Tibial nerve (tissue), 4 donors: ENCODE data around the gene OR9Q1.

Source experiments
- CTCF ChIP-seq, 5 experiments: fragments of 200-600 bp in 3 of 5; fragments of 450-650 bp in 2 of 5; sonication (generic) in 3 of 5; IDR thresholded peaks; one replicate each; pipeline ENCODE4 v1.5.1; 2016 to 2019; ENCODE audit warnings: antibody characterized with exemption in 5 of 5, mild to moderate bottlenecking in 3 of 5, moderate library complexity in 2 of 5
- EP300 ChIP-seq, 2 donors: sonication (generic); formaldehyde crosslinking; IDR thresholded peaks; one replicate each; pipeline ENCODE4 v1.6.1; 2017; ENCODE audit warnings: antibody characterized with exemption in 2 of 2, mild to moderate bottlenecking in 1 of 2

GRCh38 chr11:58164389-58164788 lies 140.7 kb downstream of the OR9Q1 start:
- TF ChIP-seq CTCF (IDR thresholded peaks at IDR 0.05) (no peak), EP300 (IDR thresholded peaks at IDR 0.05) (no peak)
